ENCODE data around the gene CEBPZOS. TPM values are rescaled to one million over a fixed set of nuclear protein-coding genes. Genes with fewer than 3 reads are reported as not detected.

Gene CEBPZOS
- total and polyA plus RNA-seq, 10 of the 15 experiments (the other 5 are each of a cell fraction or from before 2014, with no cell fraction given): 22.9 to 50.8 (median 39.1) TPM

GRCh38 chr2:37211212-37211611 lies 14.9 kb downstream of the CEBPZOS start:
- peaks cover 2% of the 10 kb centered on the region for H3K79me2 ChIP-seq (ENCODE audit: control insufficient read depth, insufficient read depth, low read length)
- no peaks in the 10 kb centered on the region for H3K27me3 ChIP-seq (replicated peaks in 1 of 2; ENCODE audit: control insufficient read depth in 2 of 2, insufficient read depth in 2 of 2, low read length in 1 of 2)
- CTCF ChIA-PET: interaction anchor here (1.0 to 1.8 kb wide), 3 partner anchors 9 to 12 kb away, joined by 3 to 7 read pairs (median 5); no protein-coding TSS in a partner anchor
- H4K20me1 ChIP-seq (ENCODE audit: control insufficient read depth, insufficient read depth): no peaks in the 10 kb centered on the region
- H3K36me3 ChIP-seq (ENCODE audit: control insufficient read depth in 2 of 2, insufficient read depth in 2 of 2, low read length in 1 of 2): peaks cover 3 to 27% of the 10 kb centered on the region in 2 experiments
- DNase-seq (ENCODE audit: low read depth, low spot score) (no peak), FAIRE-seq (no peak), ATAC-seq (no peak)
- in situ Hi-C loops (cut with MboI) (no loop called here), intact Hi-C loops (cut with micrococcal nuclease; ENCODE audit: unreplicated experiment) (no loop called here)
- RAD21 ChIA-PET (ENCODE audit: unreplicated experiment): interaction anchor here (1.0 kb wide), 1 partner anchor 9 kb away, joined by 3 read pairs; no protein-coding TSS in a partner anchor
- H3K9ac ChIP-seq (ENCODE audit: control insufficient read depth, insufficient read depth, low read length): no peak overlapping the region
- BruUV-seq (replicated peaks): no TSS peak
- no peak overlapping the region for H2AFZ ChIP-seq (ENCODE audit: control insufficient read depth, low read depth, low read length)
- SMC1A ChIA-PET (ENCODE audit: uncharacterized antibody, unreplicated experiment): no interaction called here
- H3K4me2 ChIP-seq (ENCODE audit: control insufficient read depth, insufficient read depth): no peak overlapping the region
- no peak overlapping the region for H3K4me3 ChIP-seq
- no peak overlapping the region for H3K27ac ChIP-seq (ENCODE audit: control insufficient read depth, insufficient read depth)
- POLR2A ChIA-PET: interaction anchor here (1.4 kb wide), 1 partner anchor 12 kb away, joined by 3 read pairs; no protein-coding TSS in a partner anchor
- peaks cover 7% of the 10 kb centered on the region for H3K9me3 ChIP-seq (replicated peaks; ENCODE audit: control insufficient read depth, insufficient read depth, low read length)
- TF ChIP-seq MYB (IDR thresholded peaks at IDR 0.05; ENCODE audit: borderline replicate concordance, low read depth, low read length) (no peak), PBX3 (IDR thresholded peaks at IDR 0.05; ENCODE audit: insufficient replicate concordance, low read depth, low read length) (no peak), RB1 (IDR thresholded peaks at IDR 0.05; ENCODE audit: borderline replicate concordance) (no peak), RCOR1 (conservative IDR thresholded peaks at IDR 0.05; ENCODE audit: low read depth, low read length) (no peak), CREB1 (IDR thresholded peaks at IDR 0.05; ENCODE audit: low read depth) (no peak), SP1 (IDR thresholded peaks at IDR 0.05; ENCODE audit: low read depth, low read length) (no peak), HCFC1 (IDR thresholded peaks at IDR 0.05; ENCODE audit: low read length) (no peak), CHD2 (IDR thresholded peaks at IDR 0.05; ENCODE audit: borderline replicate concordance, low read depth, low read length) (no peak), GABPA (IDR thresholded peaks at IDR 0.05; ENCODE audit: low read depth) (no peak), ZZZ3 (IDR thresholded peaks at IDR 0.05; ENCODE audit: control insufficient read depth, insufficient read length, low read depth) (no peak), CBX3 (IDR thresholded peaks at IDR 0.05; ENCODE audit: borderline replicate concordance, low read depth) (no peak), MXI1 (IDR thresholded peaks at IDR 0.05; ENCODE audit: low read depth, low read length) (no peak)
- TF ChIP-seq, protein P1, sequence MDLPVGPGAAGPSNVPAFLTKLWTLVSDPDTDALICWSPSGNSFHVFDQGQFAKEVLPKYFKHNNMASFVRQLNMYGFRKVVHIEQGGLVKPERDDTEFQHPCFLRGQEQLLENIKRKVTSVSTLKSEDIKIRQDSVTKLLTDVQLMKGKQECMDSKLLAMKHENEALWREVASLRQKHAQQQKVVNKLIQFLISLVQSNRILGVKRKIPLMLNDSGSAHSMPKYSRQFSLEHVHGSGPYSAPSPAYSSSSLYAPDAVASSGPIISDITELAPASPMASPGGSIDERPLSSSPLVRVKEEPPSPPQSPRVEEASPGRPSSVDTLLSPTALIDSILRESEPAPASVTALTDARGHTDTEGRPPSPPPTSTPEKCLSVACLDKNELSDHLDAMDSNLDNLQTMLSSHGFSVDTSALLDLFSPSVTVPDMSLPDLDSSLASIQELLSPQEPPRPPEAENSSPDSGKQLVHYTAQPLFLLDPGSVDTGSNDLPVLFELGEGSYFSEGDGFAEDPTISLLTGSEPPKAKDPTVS (IDR thresholded peaks at IDR 0.05; ENCODE audit: low read depth, low read length): no peak
- H3K4me1 ChIP-seq (ENCODE audit: control insufficient read depth, insufficient read depth, low read length): no peaks in the 10 kb centered on the region
